ENCODE results near the gene CACNB4. TPM values are rescaled to one million over a fixed set of nuclear protein-coding genes. Genes with fewer than 3 reads are reported as not detected.

Gene CACNB4
- total RNA-seq, 2 experiments from 2014 or later: 0.06 to 0.76 TPM

DNA sequence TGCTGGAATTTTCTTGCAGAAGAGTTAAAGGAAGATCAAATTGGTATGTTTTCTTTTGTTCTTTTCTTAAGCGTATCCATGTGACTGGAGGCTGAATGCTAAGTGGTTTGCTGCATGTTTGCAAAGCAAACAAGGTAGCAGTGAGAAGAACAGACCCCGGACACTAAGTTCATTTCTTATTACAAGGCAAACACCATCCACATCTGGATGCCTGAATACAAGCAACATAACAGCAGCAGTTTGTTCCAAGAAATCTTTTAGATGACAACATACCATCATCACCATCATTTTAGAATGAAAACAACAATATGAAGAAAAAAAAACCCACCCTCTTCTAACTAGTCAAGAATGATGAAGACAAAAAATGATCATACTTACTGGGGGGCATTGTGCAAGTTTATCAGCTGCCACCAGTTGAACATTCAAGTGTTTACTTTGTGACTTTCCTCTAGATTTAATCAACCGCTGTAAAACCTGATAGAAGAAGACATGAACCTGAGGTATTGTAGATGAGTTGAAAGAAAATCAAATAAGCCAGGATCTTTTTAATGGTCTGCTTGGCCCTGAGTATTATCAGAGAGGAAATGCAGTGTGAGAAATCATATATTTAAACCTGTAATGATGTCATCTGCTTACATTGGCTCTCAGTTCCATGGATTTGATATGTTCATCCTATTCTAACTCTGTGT, 245.6 kb downstream of the CACNB4 start:
- peaks cover 16% of the 10 kb centered on the region for H3K4me1 ChIP-seq (ENCODE audit: insufficient read depth, low read length, poor library complexity, severe bottlenecking)
- TF ChIP-seq, protein P1, sequence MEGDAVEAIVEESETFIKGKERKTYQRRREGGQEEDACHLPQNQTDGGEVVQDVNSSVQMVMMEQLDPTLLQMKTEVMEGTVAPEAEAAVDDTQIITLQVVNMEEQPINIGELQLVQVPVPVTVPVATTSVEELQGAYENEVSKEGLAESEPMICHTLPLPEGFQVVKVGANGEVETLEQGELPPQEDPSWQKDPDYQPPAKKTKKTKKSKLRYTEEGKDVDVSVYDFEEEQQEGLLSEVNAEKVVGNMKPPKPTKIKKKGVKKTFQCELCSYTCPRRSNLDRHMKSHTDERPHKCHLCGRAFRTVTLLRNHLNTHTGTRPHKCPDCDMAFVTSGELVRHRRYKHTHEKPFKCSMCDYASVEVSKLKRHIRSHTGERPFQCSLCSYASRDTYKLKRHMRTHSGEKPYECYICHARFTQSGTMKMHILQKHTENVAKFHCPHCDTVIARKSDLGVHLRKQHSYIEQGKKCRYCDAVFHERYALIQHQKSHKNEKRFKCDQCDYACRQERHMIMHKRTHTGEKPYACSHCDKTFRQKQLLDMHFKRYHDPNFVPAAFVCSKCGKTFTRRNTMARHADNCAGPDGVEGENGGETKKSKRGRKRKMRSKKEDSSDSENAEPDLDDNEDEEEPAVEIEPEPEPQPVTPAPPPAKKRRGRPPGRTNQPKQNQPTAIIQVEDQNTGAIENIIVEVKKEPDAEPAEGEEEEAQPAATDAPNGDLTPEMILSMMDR (conservative IDR thresholded peaks at IDR 0.05; ENCODE audit: low read length): no peak
- no peak for TF ChIP-seq EZH2phosphoT487 (IDR thresholded peaks at IDR 0.05; ENCODE audit: borderline replicate concordance, low read depth, low read length)
- no peaks in the 10 kb centered on the region for H3K36me3 ChIP-seq (ENCODE audit: insufficient read depth, low read length)
- H3K4me3 ChIP-seq (ENCODE audit: low read depth, low read length, poor library complexity, severe bottlenecking): no peak overlapping the region
- H3K79me2 ChIP-seq (ENCODE audit: insufficient read depth, low read depth, low read length): no peaks in the 10 kb centered on the region
- DNase-seq (ENCODE audit: low spot score): no peak
- H4K20me1 ChIP-seq (ENCODE audit: insufficient read depth, low read length): no peaks in the 10 kb centered on the region
- no peaks in the 10 kb centered on the region for H3K9me2 ChIP-seq (ENCODE audit: insufficient read depth, low read length)
- no peak overlapping the region for H2AFZ ChIP-seq (ENCODE audit: low read length)
- no peak overlapping the region for H3K4me2 ChIP-seq (ENCODE audit: low read length)
- ChIA-PET POLR2A (interaction anchor here (1.1 to 1.2 kb wide), 3 partner anchors 9 to 87 kb away, joined by 3 to 7 read pairs (median 3); no protein-coding TSS in a partner anchor), CTCF (ENCODE audit: unreplicated experiment) (no interaction called here)
- no TSS peak for BruUV-seq (replicated peaks)
- H3K27ac ChIP-seq (ENCODE audit: low read depth, low read length, poor library complexity, severe bottlenecking): no peak overlapping the region
- H3K9me3 ChIP-seq (ENCODE audit: low read length): no peaks in the 10 kb centered on the region
- intact Hi-C loops (cut with micrococcal nuclease; ENCODE audit: unreplicated experiment): no loop called here

DNA sequence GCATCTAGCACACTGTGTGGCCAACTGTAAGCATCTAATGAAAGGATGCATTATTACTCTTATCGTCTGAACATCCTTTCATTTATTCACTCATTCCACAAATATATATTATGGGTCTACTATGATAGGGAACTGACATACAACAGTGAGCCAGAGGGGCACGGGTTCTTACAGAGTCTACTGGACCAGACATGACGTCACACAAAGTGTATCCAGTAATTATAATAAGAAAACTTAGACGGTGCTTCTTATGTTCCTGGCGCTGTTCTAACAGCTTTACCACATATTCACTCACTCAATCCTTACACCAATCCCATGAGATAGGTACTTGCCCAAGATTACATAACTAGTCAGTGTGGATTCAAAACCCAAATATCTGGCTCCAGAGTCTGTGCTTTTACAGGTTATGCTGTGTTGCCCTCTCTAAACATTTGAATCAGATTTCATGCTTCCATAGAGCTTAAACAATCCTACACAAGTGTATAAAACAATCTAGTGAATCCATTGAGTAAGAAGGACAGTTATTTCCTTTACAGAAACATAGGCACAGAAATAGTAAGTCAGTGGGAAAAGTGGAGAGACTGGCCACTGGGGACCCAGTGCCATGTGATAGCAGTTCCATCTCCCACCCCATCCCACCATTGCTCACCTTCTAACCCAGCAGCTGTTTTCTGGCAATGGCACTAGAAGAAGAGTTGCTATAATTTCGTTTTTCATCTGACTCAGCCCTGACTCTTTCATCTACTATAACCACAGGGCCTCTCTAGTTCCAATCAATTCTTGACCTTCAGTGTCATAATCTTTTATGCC, 246.4 kb downstream of the CACNB4 start:
- Histone ChIP-seq H3K79me2 (ENCODE audit: insufficient read depth, low read depth, low read length) (no peaks in the 10 kb centered on the region), H2AFZ (ENCODE audit: low read length) (no peak overlapping the region), H3K9me3 (ENCODE audit: low read length) (no peaks in the 10 kb centered on the region), H3K9me2 (ENCODE audit: insufficient read depth, low read length) (no peaks in the 10 kb centered on the region), H4K20me1 (ENCODE audit: insufficient read depth, low read length) (no peaks in the 10 kb centered on the region), H3K36me3 (ENCODE audit: insufficient read depth, low read length) (no peaks in the 10 kb centered on the region), H3K27ac (ENCODE audit: low read depth, low read length, poor library complexity, severe bottlenecking) (no peak overlapping the region), H3K4me2 (ENCODE audit: low read length) (no peak overlapping the region), H3K4me3 (ENCODE audit: low read depth, low read length, poor library complexity, severe bottlenecking) (no peak overlapping the region), H3K4me1 (ENCODE audit: insufficient read depth, low read length, poor library complexity, severe bottlenecking) (peaks cover 16% of the 10 kb centered on the region)
- BruUV-seq (replicated peaks): no TSS peak
- TF ChIP-seq EZH2phosphoT487 (IDR thresholded peaks at IDR 0.05; ENCODE audit: borderline replicate concordance, low read depth, low read length): no peak
- TF ChIP-seq, protein P1 (conservative IDR thresholded peaks at IDR 0.05; ENCODE audit: low read length): no peak
- no peak for DNase-seq (ENCODE audit: low spot score)
- CTCF ChIA-PET (ENCODE audit: unreplicated experiment): no interaction called here
- intact Hi-C loops (cut with micrococcal nuclease; ENCODE audit: unreplicated experiment): no loop called here
- POLR2A ChIA-PET: interaction anchor here (1.7 to 2.6 kb wide), 2 partner anchors 12 to 15 kb away, joined by 5 to 7 read pairs; no protein-coding TSS in a partner anchor

Measured in OCI-LY7 (cell line).